SW 1271 (cell line): ENCODE measurements around the gene KCTD12.
A peak's percentile ranks its signal among the peaks of the same experiment; 100 is the strongest.
"Not testable (repeated sequence)": the region's sequence is repeated elsewhere in the genome, so short reads cannot be mapped to it uniquely, and the experiment has no call there.

ENCODE experiments used
- DNase-seq, 2 experiments: peaks; one replicate each; lab custom pipeline; 2025; lab: John Stamatoyannopoulos, UW

The KCTD12 gene

GRCh38 chr13:76886292-76887075 lies at the start of gene KCTD12:
Gene KCTD12, minus strand, starts transcription at chr13:76886405. Its CDS starts 257 bp downstream, at chr13:76886148.
- peak; percentile 45 to 68 for DNase-seq

GRCh38 chr13:76934671-76935070 lies 48.5 kb upstream of the KCTD12 start:
- no peak for DNase-seq

GRCh38 chr13:76932076-76932475 lies 45.9 kb upstream of the KCTD12 start:
- DNase-seq = no peak

GRCh38 chr13:76929851-76930374 lies 43.7 kb upstream of the KCTD12 start:
- DNase-seq = no peak

- no peak for DNase-seq
These were observed 43.1 kb upstream of the KCTD12 start for GRCh38 chr13:76929320-76929719.

- no peak for DNase-seq
These were observed 42.3 kb upstream of the KCTD12 start for GRCh38 chr13:76928456-76928855.

GRCh38 chr13:76927955-76928354 lies 41.8 kb upstream of the KCTD12 start:
- no peak for DNase-seq

- DNase-seq = no peak
These were observed 38.9 kb upstream of the KCTD12 start for GRCh38 chr13:76925115-76925514.

GRCh38 chr13:76921516-76921915 lies 35.3 kb upstream of the KCTD12 start:
- no peak for DNase-seq

GRCh38 chr13:76917755-76918481 lies 31.7 kb upstream of the KCTD12 start:
- not testable (repeated sequence) for DNase-seq

GRCh38 chr13:76917095-76917494 lies 30.9 kb upstream of the KCTD12 start:
- DNase-seq = no peak

- DNase-seq = no peak
These were observed 27.7 kb upstream of the KCTD12 start for GRCh38 chr13:76913898-76914297.

- DNase-seq = no peak
These were observed 26.3 kb upstream of the KCTD12 start for GRCh38 chr13:76912476-76912875.

GRCh38 chr13:76904507-76904906 lies 18.3 kb upstream of the KCTD12 start:
- DNase-seq = no peak

GRCh38 chr13:76903544-76904162 lies 17.4 kb upstream of the KCTD12 start:
- DNase-seq = peak; percentile 21 to 78

- DNase-seq = not testable (repeated sequence)
These were observed 12.9 kb upstream of the KCTD12 start for GRCh38 chr13:76899066-76899465.

GRCh38 chr13:76897171-76897570 lies 11.0 kb upstream of the KCTD12 start:
- DNase-seq = not testable (repeated sequence)

- no peak for DNase-seq
These were observed 8.4 kb upstream of the KCTD12 start for GRCh38 chr13:76894401-76895110.

GRCh38 chr13:76892488-76892887 lies 6.3 kb upstream of the KCTD12 start:
- no peak for DNase-seq

GRCh38 chr13:76890021-76890420 lies 3.8 kb upstream of the KCTD12 start:
- DNase-seq = no peak

- DNase-seq = no peak
These were observed 3.0 kb upstream of the KCTD12 start for GRCh38 chr13:76889254-76889653.

- no peak for DNase-seq
These were observed 2.2 kb upstream of the KCTD12 start for GRCh38 chr13:76888421-76888820.
